HFF-Myc (cell line): ENCODE results near the gene PCDHA5.
"Not testable (repeated sequence)": the region's sequence is repeated elsewhere in the genome, so short reads cannot be mapped to it uniquely, and the experiment has no call there.

ENCODE experiments used
- DNase-seq: peaks from one replicate; pipeline ENCODE4 v3.0.0-alpha.2; 2011; ENCODE audit warnings: low read depth; ENCODE audit errors: extremely low read depth
- H3K4me3 ChIP-seq: replicated peaks from 2 replicates; pipeline ENCODE4 v1.5.1; 2011; ENCODE audit warnings: low read depth, mild to moderate bottlenecking, control low read depth, low read length
- CTCF ChIP-seq: IDR thresholded peaks from 2 replicates; pipeline ENCODE4 v1.5.1; 2012; ENCODE audit warnings: mild to moderate bottlenecking, low read depth, low read length, control low read depth; ENCODE audit errors: missing control alignments

The PCDHA5 gene

DNA sequence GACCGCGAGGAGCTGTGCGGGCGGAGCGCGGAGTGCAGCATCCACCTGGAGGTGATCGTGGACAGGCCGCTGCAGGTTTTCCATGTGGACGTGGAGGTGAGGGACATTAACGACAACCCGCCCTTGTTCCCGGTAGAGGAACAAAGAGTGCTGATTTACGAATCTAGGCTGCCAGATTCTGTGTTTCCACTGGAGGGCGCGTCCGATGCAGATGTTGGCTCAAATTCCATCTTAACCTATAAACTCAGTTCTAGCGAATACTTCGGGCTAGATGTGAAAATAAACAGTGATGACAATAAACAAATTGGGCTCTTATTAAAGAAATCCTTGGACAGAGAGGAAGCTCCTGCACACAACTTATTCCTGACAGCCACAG lies 6.9 kb downstream of the PCDHA5 start:
- TF ChIP-seq CTCF: no peak
- no peak for DNase-seq
- no peak overlapping the region for H3K4me3 ChIP-seq

- not testable (repeated sequence) for DNase-seq, H3K4me3 ChIP-seq
These were observed 8.4 kb downstream of the PCDHA5 start for GRCh38 chr5:140829511-140830501.

- TF ChIP-seq CTCF: no peak
- no peak within 1 kb of the TSS for H3K4me3 ChIP-seq
- DNase-seq: no peak
These were observed 12.6 kb downstream of the PCDHA5 start, which contains the start of gene PCDHA7 for GRCh38 chr5:140833993-140834392. Gene PCDHA7, plus strand, starts transcription at chr5:140834269. Its CDS starts 115 bp downstream, at chr5:140834384.

- DNase-seq, H3K4me3 ChIP-seq: not testable (repeated sequence)
These were observed 13.1 kb downstream of the PCDHA5 start for GRCh38 chr5:140834439-140835008.

GRCh38 chr5:140835622-140836510 lies 14.5 kb downstream of the PCDHA5 start:
- DNase-seq: no peak
- TF ChIP-seq CTCF: no peak
- no peak overlapping the region for H3K4me3 ChIP-seq

DNA sequence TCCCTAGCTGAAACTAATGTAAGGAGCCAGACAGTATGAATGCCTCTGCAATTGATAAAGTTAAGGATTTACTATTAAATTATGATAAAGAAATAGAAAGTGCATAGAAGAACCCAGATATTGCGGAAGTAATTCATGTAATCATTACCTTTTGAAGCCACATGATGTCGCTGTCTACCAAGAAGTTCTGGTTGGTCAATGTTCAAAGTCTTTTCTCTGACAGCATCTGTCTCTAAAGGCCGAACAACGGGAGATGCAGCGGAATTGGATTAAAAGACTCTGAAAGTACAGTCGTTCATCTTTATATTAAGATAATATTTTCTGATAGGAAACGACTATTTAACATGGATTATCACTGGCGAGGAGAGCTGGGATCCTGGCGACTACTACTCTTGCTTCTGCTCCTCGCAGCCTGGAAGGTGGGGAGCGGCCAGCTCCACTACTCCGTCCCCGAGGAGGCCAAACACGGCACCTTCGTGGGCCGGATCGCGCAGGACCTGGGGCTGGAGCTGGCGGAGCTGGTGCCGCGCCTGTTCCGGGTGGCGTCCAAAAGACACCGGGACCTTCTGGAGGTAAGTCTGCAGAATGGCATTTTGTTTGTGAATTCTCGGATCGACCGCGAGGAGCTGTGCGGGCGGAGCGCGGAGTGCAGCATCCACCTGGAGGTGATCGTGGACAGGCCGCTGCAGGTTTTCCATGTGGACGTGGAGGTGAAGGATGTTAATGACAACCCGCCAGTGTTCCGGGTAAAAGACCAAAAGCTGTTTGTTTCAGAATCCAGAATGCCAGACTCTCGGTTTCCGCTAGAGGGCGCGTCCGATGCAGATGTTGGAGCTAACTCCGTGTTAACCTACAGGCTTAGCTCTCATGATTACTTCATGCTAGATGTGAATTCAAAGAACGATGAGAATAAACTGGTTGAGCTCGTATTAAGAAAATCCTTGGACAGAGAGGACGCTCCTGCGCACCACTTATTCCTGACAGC lies 19.9 kb downstream of the PCDHA5 start, which contains the start of gene PCDHA8:
Gene PCDHA8 (plus strand): TSS at position 210 of the 985 bp plus-strand sequence. CDS start 135 bp downstream, at position 345.
- no peak for DNase-seq
- H3K4me3 ChIP-seq: no peak within 1 kb of the TSS
- peak; percentile 60 for TF ChIP-seq CTCF
